Panc1 (cell line): ENCODE results near the gene TMEM91.

Experiments
- CTCF ChIP-seq: fragments of 450-650 bp; IDR thresholded peaks from 2 replicates; pipeline ENCODE4 v1.5.1; 2017; ENCODE audit warnings: mild to moderate bottlenecking
- POLR2AphosphoS5 ChIP-seq: IDR thresholded peaks from 2 replicates; pipeline ENCODE4 v1.6.1; 2012; ENCODE audit warnings: mild to moderate bottlenecking, low read depth, low read length, moderate library complexity
- REST ChIP-seq, 2 experiments: IDR thresholded peaks; 2 replicates each; pipeline ENCODE4 v1.6.1; 2011 to 2012; ENCODE audit warnings: low read depth in 2 of 2, control low read depth in 1 of 2, low read length in 1 of 2, mild to moderate bottlenecking in 1 of 2, moderate library complexity in 1 of 2; ENCODE audit not compliant: insufficient read depth in 1 of 2
- SIN3A ChIP-seq: IDR thresholded peaks from 2 replicates; pipeline ENCODE4 v1.6.1; 2012; ENCODE audit warnings: low read depth, mild to moderate bottlenecking, low read length, moderate library complexity, borderline replicate concordance; ENCODE audit not compliant: insufficient read depth

- TF ChIP-seq CTCF (no peak), SIN3A (no peak), REST (IDR thresholded peaks at IDR 0.05; ENCODE audit: insufficient read depth in 1 of 2, low read depth in 2 of 2, low read length in 1 of 2) (no peak), POLR2AphosphoS5 (no peak)
Measured at GRCh38 chr19:41411100-41411967, 35.0 kb downstream of the TMEM91 start.
